Lung (tissue), 12 donors: Measurements from ENCODE around the gene PLXNA2. TPM values are rescaled to one million over a fixed set of nuclear protein-coding genes. Genes with fewer than 3 reads are reported as not detected.
A peak's percentile ranks its signal among the peaks of the same experiment; 100 is the strongest.

Experiments used
- ATAC-seq: fragments of 200-7000 bp; cut with Tn5 transposase; one replicate; pipeline ENCODE4 v1.9.1; 2020; ENCODE audit warnings: moderate number of reproducible peaks; ENCODE audit not compliant: insufficient read depth, low FRiP score
- DNase-seq, 3 donors: peaks; one replicate each; pipeline ENCODE4 v3.0.0-alpha.2; 2013 to 2017
- H3K27ac ChIP-seq, 2 donors: one replicate each; pipeline ENCODE4 v1.5.1; 2013; ENCODE audit warnings: mild to moderate bottlenecking in 2 of 2, moderate library complexity in 2 of 2, control low read depth in 1 of 2, inconsistent platforms in 1 of 2, low read depth in 1 of 2, low read length in 1 of 2
- H3K27me3 ChIP-seq, 3 donors: one replicate each; pipeline ENCODE4 v1.5.1; 2013; ENCODE audit warnings: low read length in 2 of 3; ENCODE audit not compliant: control insufficient read depth in 3 of 3, insufficient read depth in 3 of 3
- H3K36me3 ChIP-seq, 4 donors: one replicate each; pipeline ENCODE4 v1.5.1; 2013; ENCODE audit warnings: low read length in 4 of 4, mild to moderate bottlenecking in 1 of 4, moderate library complexity in 1 of 4; ENCODE audit not compliant: control insufficient read depth in 4 of 4, insufficient read depth in 4 of 4
- H3K4me1 ChIP-seq, 5 donors: one replicate each; pipeline ENCODE4 v1.5.1; 2013; ENCODE audit warnings: low read length in 5 of 5, mild to moderate bottlenecking in 2 of 5, moderate library complexity in 1 of 5; ENCODE audit not compliant: control insufficient read depth in 5 of 5, insufficient read depth in 5 of 5
- H3K4me3 ChIP-seq: one replicate; pipeline ENCODE4 v1.5.1; 2013; ENCODE audit warnings: mild to moderate bottlenecking, control low read depth, moderate library complexity
- H3K9ac ChIP-seq, 2 donors: one replicate each; pipeline ENCODE4 v1.5.1; 2013; ENCODE audit warnings: low read length in 2 of 2, control low read depth in 1 of 2; ENCODE audit not compliant: insufficient read depth in 1 of 2
- H3K9me3 ChIP-seq, 4 donors: one replicate each; pipeline ENCODE4 v1.5.1; 2013; ENCODE audit warnings: low read length in 3 of 4, mild to moderate bottlenecking in 1 of 4, moderate library complexity in 1 of 4; ENCODE audit not compliant: control insufficient read depth in 4 of 4, insufficient read depth in 3 of 4
- CTCF ChIP-seq: IDR thresholded peaks from 2 replicates; pipeline ENCODE4 v1.5.1; 2012; ENCODE audit warnings: mild to moderate bottlenecking; ENCODE audit errors: control extremely low read depth, extremely low read depth
- WGBS, 2 donors: extraction: QIAGEN DNeasy Blood & Tissue Kit; methylation state at CpG; one replicate each; pipeline ENCODE4 v1.1.7; 2013; 5-methylcytosine and 5-hydroxymethylcytosine counted together
- polyA plus RNA-seq, 2 donors: library from polyadenylated mRNA; stranded (reverse); fragments of 200-250 nt; gene quantifications; one replicate each; pipeline ENCODE4 v1.2.1, GENCODE V29; 2013
- total RNA-seq, 2 donors: library from RNA; depleted of rRNA in 1 of 2; stranded (reverse); fragments of >200 nt in 1 of 2; gene quantifications; one replicate each; pipeline ENCODE4 v1.2.1, GENCODE V29; 2014 to 2021
- donor health status: control.
- donor health status: control.
- donor health status: Bipolar disorder and iron deficiency.
- donor health status: healthy.
- donor health status: DM: yes; HTN: yes; CAD: no.

The PLXNA2 gene
- total and polyA plus RNA-seq, 4 donors, result 13.2 to 118 (median 32.6) TPM

GRCh38 chr1:208216062-208216461 lies 28.1 kb downstream of the PLXNA2 start:
- Histone ChIP-seq H3K9me3 (no peaks in the 10 kb centered on the region), H3K36me3 (peaks cover 0 to 27% (median 19%) of the 10 kb centered on the region in 4 donors), H3K27ac (no peak overlapping the region), H3K27me3 (no peaks in the 10 kb centered on the region), H3K9ac (no peak overlapping the region), H3K4me1 (peaks cover 4 to 52% (median 27%) of the 10 kb centered on the region in 5 donors), H3K4me3 (no peak overlapping the region)
- no peak for ATAC-seq
- WGBS, 2 donors, result 69 to 83% methylated on average over 1 of the region's 1 CpG
- TF ChIP-seq CTCF, result no peak
- no peak for DNase-seq

- Histone ChIP-seq H3K9ac (no peak overlapping the region), H3K27ac (no peak overlapping the region), H3K27me3 (no peaks in the 10 kb centered on the region), H3K36me3 (peaks cover 0 to 27% (median 19%) of the 10 kb centered on the region in 4 donors), H3K4me3 (no peak overlapping the region), H3K4me1 (peaks cover 4 to 45% (median 21%) of the 10 kb centered on the region in 5 donors), H3K9me3 (no peaks in the 10 kb centered on the region)
- DNase-seq (no peak), ATAC-seq (no peak)
- TF ChIP-seq CTCF, result no peak
These were observed 28.8 kb downstream of the PLXNA2 start for GRCh38 chr1:208215393-208215792.

- peak; percentile 45 for ATAC-seq
- H3K36me3 ChIP-seq, result peaks cover 0 to 38% (median 20%) of the 10 kb centered on the region in 4 donors
- 15 to 35% methylated on average over 3 of the region's 3 CpGs for WGBS, 2 donors
- H3K27ac ChIP-seq, result peak overlapping the region; percentile 2 to 42
- no peak for TF ChIP-seq CTCF
- H3K4me1 ChIP-seq, result peaks cover 0 to 29% (median 6%) of the 10 kb centered on the region in 5 donors
- DNase-seq, result no peak
- H3K9me3 ChIP-seq, result peaks cover 0 to 2% (median 0%) of the 10 kb centered on the region in 4 donors
- no peaks in the 10 kb centered on the region for H3K27me3 ChIP-seq
- H3K9ac ChIP-seq, result no peak overlapping the region
- no peak overlapping the region for H3K4me3 ChIP-seq
These were observed 30.4 kb downstream of the PLXNA2 start for GRCh38 chr1:208213786-208214185.

- H3K9me3 ChIP-seq, result peaks cover 0 to 2% (median 0%) of the 10 kb centered on the region in 4 donors
- ATAC-seq, result no peak
- peak overlapping the region in 1 of 2 donors; percentile 20 for H3K27ac ChIP-seq
- peaks cover 0 to 44% (median 20%) of the 10 kb centered on the region in 4 donors for H3K36me3 ChIP-seq
- 92 to 96% methylated on average over 1 of the region's 1 CpG for WGBS, 2 donors
- H3K4me1 ChIP-seq, result peaks cover 0 to 23% (median 7%) of the 10 kb centered on the region in 5 donors
- H3K9ac ChIP-seq, result no peak overlapping the region
- no peak overlapping the region for H3K4me3 ChIP-seq
- H3K27me3 ChIP-seq, result no peaks in the 10 kb centered on the region
- no peak for TF ChIP-seq CTCF
- no peak for DNase-seq
These were observed 31.3 kb downstream of the PLXNA2 start for GRCh38 chr1:208212893-208213292.
